Glomerular endothelial cell (primary cell): ENCODE measurements around the gene GFM1. TPM values are rescaled to one million over a fixed set of nuclear protein-coding genes. Genes with fewer than 3 reads are reported as not detected.

Experiments used
- DNase-seq: peaks from one replicate; pipeline ENCODE4 v3.0.0-alpha.2; 2011; ENCODE audit warnings: low read depth, low spot score; ENCODE audit errors: extremely low read depth
- total RNA-seq: library from RNA; depleted of rRNA; stranded (reverse); fragments of >200 nt; gene quantifications from 2 replicates; pipeline ENCODE4 v1.2.3, GENCODE V29; 2015

Gene GFM1
- total RNA-seq, 1 donor from 2014 or later = 82.1 TPM

DNA sequence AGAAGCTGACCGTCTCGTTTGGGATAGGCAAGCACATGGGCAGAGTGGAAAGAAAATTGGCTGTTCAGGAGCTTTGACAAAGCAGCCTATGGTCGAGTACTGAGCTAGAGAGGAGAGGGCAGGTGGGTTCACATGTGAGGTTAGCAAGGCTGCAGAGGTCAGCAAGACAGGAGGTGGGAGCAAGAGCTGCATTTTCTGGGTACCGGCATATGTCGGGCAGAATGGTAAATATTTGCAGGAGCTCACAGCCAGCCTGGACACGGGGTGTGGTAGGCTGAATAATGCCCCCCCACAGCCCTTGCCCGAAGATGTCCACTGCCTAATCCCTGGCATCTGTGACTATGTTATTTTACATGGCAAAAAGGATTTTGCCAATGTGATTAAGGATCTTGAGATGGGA, 79.7 kb downstream of the GFM1 start:
- DNase-seq = no peak

DNA sequence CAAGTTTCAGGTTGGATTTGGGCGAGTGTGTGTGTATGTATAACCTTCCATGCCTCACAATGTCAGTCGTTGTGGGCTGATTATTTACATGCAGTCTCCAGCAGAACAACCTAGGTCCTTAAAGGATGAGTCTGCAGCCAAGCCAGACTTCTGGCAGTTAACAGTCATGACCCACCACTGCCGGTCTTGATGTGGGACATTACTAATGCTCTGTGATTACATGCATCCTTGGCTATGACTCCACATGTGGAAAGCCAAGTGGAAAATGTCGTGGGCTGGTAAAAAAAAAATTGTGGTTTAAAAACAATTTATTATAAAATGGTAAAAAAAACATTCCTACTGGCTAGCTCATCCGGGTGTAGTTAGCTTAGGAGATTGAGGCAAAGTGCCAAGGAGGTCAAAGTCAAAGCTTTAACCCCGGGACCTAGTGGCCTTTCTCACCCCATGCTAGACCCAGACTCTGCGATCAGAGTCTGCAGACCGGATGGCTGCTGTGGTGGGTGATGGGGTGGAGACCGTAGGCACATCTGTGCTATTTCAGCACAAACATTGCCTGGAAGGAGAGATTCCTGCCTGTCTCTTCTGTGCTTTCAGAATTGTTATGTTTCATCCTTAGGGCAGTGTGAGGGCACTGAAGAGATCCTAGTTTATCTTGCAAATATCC, 81.2 kb downstream of the GFM1 start:
- peak; percentile 51 for DNase-seq

DNA sequence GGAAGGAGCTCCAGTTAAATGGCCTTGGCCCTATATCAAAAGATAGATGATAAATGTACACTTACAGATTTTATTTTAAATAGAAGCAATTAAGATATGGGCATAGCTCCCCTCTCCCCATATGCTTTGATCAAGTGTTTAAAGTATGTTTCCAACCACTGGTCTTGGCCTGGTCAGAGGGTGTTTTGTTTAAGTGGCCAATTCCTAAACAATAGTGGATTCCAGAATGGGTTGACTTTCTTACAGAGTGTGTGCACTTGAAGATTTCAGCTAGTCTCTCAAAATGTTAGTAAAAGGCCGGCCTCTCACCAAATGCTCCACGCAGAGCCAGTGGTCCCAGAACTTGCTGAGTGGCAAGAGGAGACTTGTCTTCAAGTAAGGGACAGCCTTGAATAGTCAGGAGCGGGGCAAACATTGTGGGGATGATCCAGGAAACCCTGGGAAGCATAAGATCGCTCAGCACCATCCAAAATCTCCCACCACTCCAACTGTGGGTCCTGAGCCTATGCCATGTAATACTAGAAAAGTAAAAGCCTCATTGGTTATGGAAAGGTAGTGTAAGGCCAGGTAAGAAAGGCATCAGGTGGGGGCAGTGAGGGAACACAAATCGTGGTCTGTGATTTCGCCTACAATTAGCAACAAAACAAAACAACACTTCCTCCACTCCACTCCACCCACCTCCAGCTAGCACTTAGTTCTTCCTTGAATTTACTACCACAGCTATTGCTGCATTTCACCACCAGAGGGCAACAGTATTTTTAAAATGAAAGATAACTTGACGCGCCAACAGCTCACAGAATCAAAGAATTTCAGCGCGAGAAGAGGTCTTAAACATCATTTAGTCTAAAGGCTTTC, 83.1 kb downstream of the GFM1 start:
- DNase-seq = peak; percentile 42

DNA sequence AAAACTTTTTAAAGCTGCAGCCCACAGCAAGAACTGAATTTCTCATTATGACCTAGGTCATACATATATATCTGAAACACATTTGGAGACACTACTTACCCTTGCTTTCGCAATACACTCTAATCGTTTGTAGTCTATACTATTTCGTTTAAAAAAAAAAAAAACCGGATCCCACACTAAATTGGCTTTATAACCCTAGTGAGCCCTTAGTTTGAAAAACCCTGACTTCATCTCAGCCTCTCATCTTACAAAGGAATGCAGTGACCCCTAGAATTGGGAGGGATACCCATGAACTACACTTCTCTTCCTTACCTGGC, 83.7 kb downstream of the GFM1 start:
- no peak for DNase-seq

DNA sequence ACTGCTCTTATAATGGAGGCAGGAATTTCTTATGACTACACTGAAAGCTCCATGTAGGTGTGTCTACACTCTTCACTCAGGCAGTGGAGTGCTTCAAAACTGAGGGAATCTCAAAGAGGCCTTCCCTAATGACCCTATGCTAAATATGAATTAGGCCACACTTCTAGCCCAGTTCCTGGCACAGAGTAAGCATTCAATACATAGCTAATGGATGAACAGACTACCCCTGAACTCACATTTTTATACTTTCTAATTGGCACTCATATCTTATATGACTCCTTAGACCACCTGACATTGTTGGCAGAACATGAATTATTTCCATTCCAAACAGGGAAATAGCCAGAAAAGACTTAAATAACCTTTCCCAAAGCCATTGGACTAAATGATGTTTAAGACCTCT, 84.5 kb downstream of the GFM1 start:
- no peak for DNase-seq

DNA sequence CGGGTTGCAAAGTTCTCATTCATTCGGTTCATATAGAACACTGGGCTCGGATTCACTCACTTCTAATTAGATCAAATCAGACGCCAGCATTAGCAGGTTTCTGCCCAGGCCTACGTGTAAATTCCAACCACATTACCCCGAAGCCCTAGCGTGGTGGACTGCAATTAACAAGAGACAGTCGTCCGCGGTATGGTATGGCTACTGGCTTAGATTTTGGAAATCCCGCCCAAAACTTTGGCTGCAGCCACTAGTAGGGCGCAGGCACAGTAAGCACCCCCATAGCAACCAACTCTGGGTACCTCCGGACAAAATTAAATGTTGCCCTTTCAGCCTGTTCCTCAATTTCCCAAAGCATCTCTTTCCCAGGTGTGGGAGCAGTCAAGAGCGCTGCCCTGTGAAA, 87.2 kb downstream of the GFM1 start:
- no peak for DNase-seq

DNA sequence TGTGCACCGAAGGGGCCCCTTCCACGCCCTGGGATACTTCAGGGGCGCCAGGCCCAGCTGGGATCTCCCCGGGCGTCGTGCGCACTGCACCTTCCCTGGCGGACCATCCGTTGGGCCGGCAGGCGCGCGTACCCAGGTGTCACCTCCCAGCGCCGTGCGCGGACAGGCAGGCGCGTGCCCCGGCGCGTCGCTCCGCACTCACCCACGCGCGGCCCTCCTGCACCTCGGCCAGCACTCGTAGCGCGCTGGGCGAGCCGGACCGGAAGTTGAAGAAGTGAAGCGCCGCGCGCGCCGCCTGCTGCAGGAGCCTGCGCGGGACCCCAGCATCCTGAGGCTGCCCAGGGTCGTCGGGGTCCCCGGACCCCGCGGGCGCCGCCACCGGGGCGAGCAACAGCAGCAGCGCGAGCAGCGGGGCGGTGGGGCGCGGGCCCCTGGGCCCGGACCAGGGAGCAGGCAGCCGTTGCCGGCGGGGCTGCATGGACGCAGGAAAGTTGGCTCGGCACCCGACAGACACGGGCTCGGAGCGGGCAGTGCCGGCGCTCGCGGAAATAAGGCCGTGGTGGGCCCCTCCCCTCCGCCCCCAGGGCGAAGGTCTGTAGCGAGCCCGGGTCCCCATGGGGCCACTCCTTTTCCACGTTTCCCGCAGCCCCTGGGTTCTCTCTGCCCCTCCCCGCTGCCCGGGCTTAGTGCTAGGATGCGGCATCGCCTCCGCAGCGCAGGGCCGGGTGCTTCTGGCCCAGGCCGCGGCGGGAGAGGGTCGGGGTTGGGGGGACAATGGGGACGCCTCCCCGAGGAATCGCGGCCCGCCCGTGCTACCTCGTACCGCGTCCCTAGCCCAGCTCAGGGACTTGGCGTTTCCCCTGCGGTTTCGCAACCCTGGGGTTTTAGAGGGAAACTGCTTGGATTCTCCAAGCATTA, 87.9 kb downstream of the GFM1 start, which contains the start of gene RARRES1:
TSS of gene RARRES1 (minus strand) at position 520 of the 918 bp plus-strand sequence. CDS start at position 478, 42 bp downstream.
- DNase-seq = no peak

DNA sequence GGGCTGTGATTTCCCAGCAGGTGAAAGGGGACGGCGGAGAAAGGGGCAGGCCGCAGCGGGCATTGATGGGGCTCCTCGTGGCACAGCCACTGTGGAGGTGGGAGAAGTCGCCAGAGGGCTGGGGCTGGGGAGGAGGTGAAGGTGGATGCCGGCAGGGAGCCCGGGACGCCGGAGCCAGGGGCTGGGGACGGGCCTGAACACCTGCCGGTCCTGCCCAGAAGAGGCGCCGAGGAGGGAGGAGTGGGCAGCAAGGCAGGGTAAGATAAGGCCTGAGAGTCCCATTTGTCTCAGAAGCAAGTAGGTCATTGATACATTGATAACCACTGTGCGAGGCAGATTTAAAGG, 88.5 kb downstream of the GFM1 start:
- no peak for DNase-seq

DNA sequence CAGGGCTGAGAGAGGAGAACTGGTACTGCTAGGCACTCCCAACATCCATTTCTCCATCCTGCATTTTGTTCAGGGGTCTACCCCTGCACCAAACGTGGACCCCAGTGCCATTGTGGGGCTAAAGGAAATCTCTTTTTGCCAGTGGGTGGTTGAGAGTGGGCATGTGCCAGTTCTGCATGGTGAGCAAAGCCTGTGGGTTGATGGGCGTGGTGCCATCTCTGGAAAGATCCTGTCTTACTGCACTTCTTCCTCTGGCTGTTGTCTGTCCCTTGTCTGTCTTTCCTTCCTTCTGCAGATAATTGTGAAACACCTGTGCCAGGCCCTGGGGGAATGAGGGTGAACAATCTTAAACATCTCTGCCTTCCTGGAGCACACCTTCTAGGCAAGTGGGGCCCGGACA, 89.3 kb downstream of the GFM1 start:
- no peak for DNase-seq

DNA sequence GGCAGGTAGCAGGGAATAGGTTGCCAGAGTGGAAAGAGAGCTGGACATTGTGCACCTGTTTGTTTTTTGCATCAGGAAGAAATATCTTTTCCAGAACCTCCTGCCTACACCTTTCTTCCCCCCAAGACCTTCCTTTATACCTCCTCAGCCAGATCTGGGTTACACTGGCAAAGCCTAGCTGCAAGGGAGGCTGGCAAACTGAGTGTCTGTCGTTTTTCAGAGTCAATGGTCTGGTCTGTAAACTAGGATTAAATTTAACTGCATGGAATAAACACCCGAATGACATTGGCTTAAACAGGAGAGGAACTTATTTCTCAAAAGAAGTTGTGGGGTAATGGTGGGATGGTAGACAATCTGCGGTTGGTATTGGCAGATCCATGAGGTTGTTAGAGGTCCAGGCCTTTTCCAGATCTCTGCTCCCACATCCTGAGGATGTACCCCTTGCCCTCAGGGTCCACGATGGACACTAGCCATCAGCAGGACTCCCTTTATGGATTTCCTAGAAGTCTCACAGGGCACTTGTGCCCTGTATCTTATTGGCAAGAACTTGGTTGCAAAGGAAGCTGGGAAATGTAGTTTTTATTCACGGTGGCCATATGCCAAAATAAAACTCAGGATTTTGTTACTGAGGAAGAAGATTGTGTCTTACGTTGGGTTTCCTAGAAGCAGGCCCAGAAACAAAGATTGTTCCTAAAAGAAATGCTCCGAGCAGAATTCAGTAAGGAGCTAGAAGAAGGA, 91.1 kb downstream of the GFM1 start:
- DNase-seq = no peak

DNA sequence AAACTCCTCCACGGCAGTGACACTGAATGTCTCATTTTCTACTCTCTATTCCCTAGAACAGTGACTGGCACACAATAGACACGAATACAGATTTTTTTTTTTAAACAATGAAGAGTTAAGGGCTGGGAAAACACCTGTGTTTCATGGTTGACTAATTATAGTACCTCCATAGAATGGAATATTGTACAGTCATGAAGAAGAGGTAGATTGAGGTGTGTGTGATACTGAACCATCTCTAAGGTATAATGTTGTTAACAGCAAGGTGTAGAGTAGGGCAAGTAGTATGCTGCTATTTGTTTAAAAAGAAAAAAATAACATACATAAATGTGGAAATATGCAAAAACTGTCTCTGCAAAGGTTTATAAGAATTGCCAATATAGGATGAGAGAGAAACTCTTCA, 93.1 kb downstream of the GFM1 start:
- no peak for DNase-seq

DNA sequence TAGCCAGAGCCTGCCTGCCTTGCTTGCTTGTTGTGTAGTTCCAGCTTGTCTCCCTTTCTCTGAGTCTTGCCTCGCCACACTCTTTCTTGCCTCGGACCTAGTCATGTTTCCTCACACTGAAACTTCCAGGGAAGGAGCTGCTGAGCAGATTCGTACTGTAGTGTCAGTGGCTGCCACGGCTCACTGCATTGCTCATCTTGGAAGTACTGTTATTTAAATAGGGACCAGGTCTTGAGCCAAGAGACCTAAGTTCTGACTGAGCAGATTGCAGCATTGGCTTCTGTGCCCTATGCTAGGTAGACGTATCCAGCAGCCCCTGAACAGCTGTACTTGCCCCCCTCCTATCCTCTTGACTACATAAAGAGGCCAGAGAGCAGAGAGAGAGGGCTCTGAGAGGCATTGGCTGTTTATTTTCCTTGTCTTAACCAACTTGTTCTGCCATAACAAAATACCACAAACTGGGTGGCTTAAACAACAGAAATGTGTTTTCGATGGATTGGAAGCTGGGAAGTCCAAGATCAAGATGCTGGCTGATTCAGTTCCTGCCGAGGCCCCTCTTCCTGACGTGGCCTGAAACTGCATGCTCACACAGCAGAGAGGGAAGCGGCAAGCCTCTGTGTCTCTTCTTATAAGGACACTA, 93.8 kb downstream of the GFM1 start:
- no peak for DNase-seq

DNA sequence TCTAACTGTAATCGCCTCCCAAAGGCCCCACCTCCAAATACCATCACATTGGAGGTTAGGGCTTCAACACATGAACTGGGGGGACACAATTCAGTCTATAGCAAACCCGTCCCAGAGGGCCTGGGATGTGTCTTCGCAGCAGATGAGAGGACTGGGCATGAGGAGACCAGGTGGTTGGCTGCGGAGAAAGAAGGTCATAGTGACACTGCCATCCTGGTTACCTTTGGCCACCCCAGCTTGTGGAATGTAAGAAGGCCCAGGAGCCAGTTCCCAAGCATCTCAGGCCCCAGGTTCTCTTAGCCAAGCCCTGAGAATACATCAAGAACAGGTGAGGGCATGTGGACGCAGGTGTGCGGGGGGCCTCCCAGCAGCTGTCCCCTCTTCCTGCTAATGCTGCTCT, 94.3 kb downstream of the GFM1 start:
- no peak for DNase-seq

DNA sequence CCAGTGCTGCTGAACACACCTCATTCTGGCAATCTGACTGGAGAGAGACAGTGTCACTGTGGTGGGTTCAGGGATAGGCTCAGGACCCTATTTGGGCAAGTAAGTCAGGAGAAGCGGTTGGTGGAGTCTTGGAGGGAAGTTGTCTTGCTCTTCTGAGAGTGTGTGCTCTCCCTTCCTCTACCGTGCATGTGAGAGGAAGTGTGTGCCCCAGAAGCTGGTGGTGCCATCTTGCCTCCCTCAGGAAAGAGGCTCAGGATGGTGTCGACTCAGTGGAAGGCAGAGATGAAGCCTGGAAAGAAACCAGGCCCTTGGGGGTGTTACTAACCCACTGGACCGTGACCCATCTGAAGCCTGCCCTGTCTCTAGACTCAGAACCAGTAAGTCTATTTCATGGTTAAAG, 94.8 kb downstream of the GFM1 start:
- DNase-seq = no peak

DNA sequence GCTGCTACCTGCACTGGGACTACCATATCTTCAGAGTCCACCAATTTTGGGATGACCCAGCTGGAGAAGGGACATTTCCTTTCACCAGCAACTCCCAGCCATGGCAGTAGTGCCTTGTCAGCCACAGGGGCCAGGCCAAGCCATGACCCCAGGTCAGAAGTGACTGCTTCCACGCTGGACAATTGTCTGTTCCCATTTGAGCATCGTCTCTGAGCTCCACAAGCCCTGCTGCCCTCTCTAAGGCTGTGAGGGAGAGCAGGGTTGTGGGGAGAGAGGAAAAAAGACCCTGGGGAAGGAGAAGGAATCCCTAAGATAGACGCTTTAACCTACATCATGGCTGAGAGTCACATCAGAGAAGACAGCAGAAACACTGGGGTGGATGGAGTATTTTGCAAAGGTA, 95.3 kb downstream of the GFM1 start:
- no peak for DNase-seq

Other genes starting within 250 kb of the GFM1 start
- gene MLF1, start 73.3 kb upstream of the GFM1 start, total RNA-seq = 11.8 and 12.2 TPM in 2 replicates
- gene LXN, start 28.1 kb downstream of the GFM1 start, total RNA-seq = 87.9 and 121 TPM in 2 replicates
- 1.3 and 4.8 TPM in 2 replicates for gene RARRES1, start 87.9 kb downstream of the GFM1 start, total RNA-seq
- gene MFSD1, start 157.5 kb downstream of the GFM1 start, total RNA-seq = 51.2 and 54.3 TPM in 2 replicates